HEK293T (cell line): ENCODE data around the gene GPR153.

Experiments
- CTCF ChIA-PET: fragments of 350-600 bp; formaldehyde crosslinking; extraction: SDS; loops from one replicate; lab custom pipeline; 2021; ENCODE audit warnings: antibody characterized with exemption, inconsistent platforms; lab: Yijun Ruan, JAX
- POLR2A ChIA-PET: fragments of 350-600 bp; formaldehyde crosslinking; extraction: SDS; loops from one replicate; lab custom pipeline; 2020; ENCODE audit warnings: antibody characterized with exemption, inconsistent platforms; lab: Yijun Ruan, JAX
- DNase-seq: peaks from one replicate; pipeline ENCODE4 v3.0.0; 2012; ENCODE audit warnings: mixed read lengths; ENCODE audit errors: extremely low spot score
- ARNT ChIP-seq: fragments of 450-650 bp; IDR thresholded peaks from 2 replicates; pipeline ENCODE4 v1.6.1; 2017; ENCODE audit warnings: mild to moderate bottlenecking
- BHLHE40 ChIP-seq: fragments of 450-650 bp; IDR thresholded peaks from 2 replicates; pipeline ENCODE4 v1.6.1; 2016; ENCODE audit warnings: mild to moderate bottlenecking, moderate library complexity, borderline replicate concordance
- CTBP1 ChIP-seq: fragments of 450-650 bp; IDR thresholded peaks from 2 replicates; pipeline ENCODE4 v1.6.1; 2016; ENCODE audit warnings: borderline replicate concordance
- ELF4 ChIP-seq: fragments of 450-650 bp; IDR thresholded peaks from 2 replicates; pipeline ENCODE4 v1.6.1; 2017; ENCODE audit warnings: antibody characterized with exemption
- FOXA1 ChIP-seq: fragments of 450-650 bp; IDR thresholded peaks from 2 replicates; pipeline ENCODE4 v1.6.1; 2016; ENCODE audit warnings: mild to moderate bottlenecking
- FOXK2 ChIP-seq: fragments of 450-650 bp; IDR thresholded peaks from 2 replicates; pipeline ENCODE4 v1.6.1; 2016; ENCODE audit warnings: mild to moderate bottlenecking
- FOXM1 ChIP-seq: fragments of 450-650 bp; IDR thresholded peaks from 2 replicates; pipeline ENCODE4 v1.6.1; 2017; ENCODE audit warnings: mild to moderate bottlenecking, borderline replicate concordance
- HDGF ChIP-seq: fragments of 450-650 bp; IDR thresholded peaks from 2 replicates; pipeline ENCODE4 v1.6.1; 2017; ENCODE audit warnings: antibody characterized with exemption, borderline replicate concordance
- L3MBTL2 ChIP-seq: fragments of 450-650 bp; conservative IDR thresholded peaks from 2 replicates; pipeline ENCODE4 v1.6.1; 2016; ENCODE audit warnings: mild to moderate bottlenecking
- LEF1 ChIP-seq: fragments of 450-650 bp; IDR thresholded peaks from 2 replicates; pipeline ENCODE4 v1.6.1; 2017; ENCODE audit warnings: mild to moderate bottlenecking, borderline replicate concordance
- NFRKB ChIP-seq: fragments of 450-650 bp; IDR thresholded peaks from 2 replicates; pipeline ENCODE4 v1.6.1; 2016; ENCODE audit warnings: mild to moderate bottlenecking, moderate library complexity
- PKNOX1 ChIP-seq: fragments of 450-650 bp; IDR thresholded peaks from 2 replicates; pipeline ENCODE4 v1.6.1; 2016
- SP1 ChIP-seq: fragments of 450-650 bp; IDR thresholded peaks from 2 replicates; pipeline ENCODE4 v1.6.1; 2017
- SUZ12 ChIP-seq: fragments of 450-650 bp; IDR thresholded peaks from 2 replicates; pipeline ENCODE4 v1.6.1; 2016; ENCODE audit warnings: mild to moderate bottlenecking
- TARDBP ChIP-seq: fragments of 450-650 bp; IDR thresholded peaks from 2 replicates; pipeline ENCODE4 v1.6.1; 2016
- ZNF384 ChIP-seq: fragments of 450-650 bp; IDR thresholded peaks from 2 replicates; pipeline ENCODE4 v1.6.1; 2016

GPR153 gene

DNA sequence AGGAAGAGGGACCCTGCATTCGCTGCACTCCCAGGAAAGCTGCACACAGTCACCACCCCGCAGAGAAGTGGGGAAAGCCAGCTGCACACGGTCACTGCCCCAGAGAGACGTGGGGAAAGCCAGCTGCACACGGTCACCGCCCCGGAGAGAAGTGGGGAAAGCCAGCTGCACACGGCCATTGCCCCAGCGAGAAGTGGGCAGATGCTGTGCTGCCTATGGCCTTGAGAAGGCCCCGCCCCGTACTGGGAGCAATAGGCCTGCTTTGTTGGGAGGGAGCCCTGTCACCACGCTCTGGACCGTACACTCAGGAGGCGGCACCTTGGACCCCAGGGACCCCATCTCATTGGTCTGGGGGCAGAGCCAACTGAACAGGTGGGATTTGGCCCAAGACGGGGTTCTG, 4.3 kb upstream of the GPR153 start:
- DNase-seq: no peak
- no peak for TF ChIP-seq NFRKB
- no peak for TF ChIP-seq BHLHE40
- no peak for TF ChIP-seq ELF4
- no peak for TF ChIP-seq FOXA1
- no peak for TF ChIP-seq L3MBTL2
- no peak for TF ChIP-seq TARDBP
- TF ChIP-seq SP1: no peak
- TF ChIP-seq FOXK2: no peak
- no peak for TF ChIP-seq ARNT
- no peak for TF ChIP-seq CTBP1
- TF ChIP-seq ZNF384: no peak
- TF ChIP-seq LEF1: no peak
- ChIA-PET CTCF (no interaction called here), POLR2A (no interaction called here)

DNA sequence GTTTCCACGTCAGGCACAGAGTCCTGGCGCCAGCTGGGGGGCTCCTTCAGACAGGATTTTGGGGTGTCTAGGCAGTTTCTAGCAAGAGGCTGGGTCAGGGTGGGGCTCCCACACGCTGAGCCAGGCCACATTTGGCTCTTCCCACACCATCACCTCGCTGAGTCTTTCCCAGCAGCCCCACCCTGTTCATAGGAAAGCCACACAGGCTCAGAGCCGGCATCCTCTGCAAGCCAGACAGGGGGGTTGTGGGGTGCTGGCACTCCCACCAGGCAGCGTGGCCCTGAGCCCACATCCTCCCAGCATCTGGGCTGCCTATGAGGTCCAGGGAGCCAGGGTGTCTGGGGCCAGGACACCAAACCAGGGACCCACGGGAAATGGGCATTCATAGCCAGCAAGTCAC, 2.8 kb upstream of the GPR153 start:
- CTCF ChIA-PET: interaction anchor here (1.3 kb wide), 1 partner anchor 59 kb away, joined by 3 read pairs; no protein-coding TSS in a partner anchor
- no peak for TF ChIP-seq FOXA1
- no peak for TF ChIP-seq SUZ12
- no peak for TF ChIP-seq ARNT
- POLR2A ChIA-PET: no interaction called here
- no peak for DNase-seq

GRCh38 chr1:6262555-6263420, 1.9 kb upstream of the GPR153 start:
- ChIA-PET CTCF (interaction anchor here (0.6 kb wide), 2 partner anchors 16 to 137 kb away, joined by 3 to 4 read pairs; no protein-coding TSS in a partner anchor), POLR2A (no interaction called here)
- DNase-seq: no peak
- TF ChIP-seq ELF4 (no peak), FOXK2 (no peak), TARDBP (no peak)

DNA sequence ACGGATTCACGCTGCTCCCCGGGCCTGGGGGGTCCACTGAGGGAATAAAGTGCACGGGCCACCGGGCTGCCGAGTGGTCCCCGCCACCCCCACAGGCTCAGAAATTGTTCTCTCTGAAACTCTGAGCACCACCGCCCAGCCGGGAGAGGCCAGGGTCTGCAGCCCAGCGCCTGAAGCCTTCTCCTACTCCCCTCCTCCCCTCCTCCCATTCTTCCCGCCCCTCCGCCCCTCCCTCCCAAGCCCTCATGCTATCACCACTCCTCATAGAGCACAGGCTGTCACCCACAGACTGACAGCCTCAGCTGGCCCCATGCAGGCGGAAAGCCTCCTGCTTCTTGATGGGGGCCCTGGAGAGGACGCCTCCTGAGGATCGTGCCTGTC, 707 bp upstream of the GPR153 start:
- no peak for DNase-seq
- POLR2A ChIA-PET: no interaction called here
- no peak for TF ChIP-seq BHLHE40
- no peak for TF ChIP-seq ELF4
- TF ChIP-seq FOXA1: no peak
- no peak for TF ChIP-seq LEF1
- no peak for TF ChIP-seq PKNOX1
- TF ChIP-seq L3MBTL2: no peak
- TF ChIP-seq CTBP1: no peak
- TF ChIP-seq NFRKB: no peak
- no peak for TF ChIP-seq FOXK2
- TF ChIP-seq TARDBP: no peak
- no peak for TF ChIP-seq HDGF
- TF ChIP-seq SUZ12: no peak
- no peak for TF ChIP-seq FOXM1
- no peak for TF ChIP-seq ZNF384
- TF ChIP-seq SP1: no peak
- TF ChIP-seq ARNT: no peak
- CTCF ChIA-PET: no interaction called here

- peak; percentile 42 for DNase-seq
- CTCF ChIA-PET: no interaction called here
- POLR2A ChIA-PET: no interaction called here
- no peak for TF ChIP-seq LEF1
- no peak for TF ChIP-seq L3MBTL2
- no peak for TF ChIP-seq ELF4
- TF ChIP-seq CTBP1: no peak
- TF ChIP-seq FOXM1: no peak
- no peak for TF ChIP-seq ARNT
- TF ChIP-seq FOXA1: no peak
- no peak for TF ChIP-seq TARDBP
- no peak for TF ChIP-seq SP1
- no peak for TF ChIP-seq ZNF384
- TF ChIP-seq NFRKB: no peak
- no peak for TF ChIP-seq SUZ12
- no peak for TF ChIP-seq BHLHE40
- TF ChIP-seq FOXK2: no peak
- no peak for TF ChIP-seq PKNOX1
- no peak for TF ChIP-seq HDGF
Observed at GRCh38 chr1:6260433-6260934, 414 bp downstream of the GPR153 start.

- ChIA-PET CTCF (interaction anchor here (0.5 kb wide), 1 partner anchor 1753 kb away, joined by 3 read pairs; no protein-coding TSS in a partner anchor), POLR2A (no interaction called here)
- DNase-seq: peak; percentile 75
- TF ChIP-seq PKNOX1 (no peak), L3MBTL2 (no peak), NFRKB (no peak), LEF1 (no peak), ZNF384 (no peak), FOXK2 (no peak)
Observed at GRCh38 chr1:6259491-6260362, 1.2 kb downstream of the GPR153 start.
